K562 (cell line): ENCODE measurements around the gene LRP1B. TPM values are rescaled to one million over a fixed set of nuclear protein-coding genes. Genes with fewer than 3 reads are reported as not detected.

Experiments used
- ATAC-seq: fragments of 200-7000 bp; cut with Tn5 transposase; 3 replicates; pipeline ENCODE4 v1.9.1; 2020; ENCODE audit warnings: moderate library complexity
- BruUV-seq: library from RNA; stranded (reverse); fragments of 400-500 nt; replicated peaks from 2 replicates; lab custom pipeline; 2021; lab: Mats Ljungman, UMichigan
- CTCF ChIA-PET: fragments of 300-600 bp; formaldehyde crosslinking; extraction: SDS; loops from one replicate; lab custom pipeline; 2021; ENCODE audit warnings: low intra/inter-chr PET ratio; lab: Yijun Ruan, JAX
- POLR2A ChIA-PET: fragments of 300-600, 350-650 bp; sonication (Branson Sonifier 250); formaldehyde crosslinking; extraction: SDS; loops from one replicate; lab custom pipeline; 2021; ENCODE audit warnings: antibody characterized with exemption, inconsistent platforms; lab: Yijun Ruan, JAX
- DNase-seq, 4 experiments: peaks; one replicate each; pipeline versions ENCODE4 v3.0.0 to v3.0.0-alpha.2; 2011 to 2018; ENCODE audit warnings: low spot score in 3 of 4, mixed read lengths in 3 of 4; ENCODE audit errors: extremely low read depth in 1 of 4
- FAIRE-seq: peaks from 2 replicates; lab custom pipeline; 2011; peaks lifted over from hg19 to GRCh38; lab: Jason Lieb, UNC
- H2AFZ ChIP-seq: 2 replicates; pipeline ENCODE4 v1.6.0; 2011; ENCODE audit warnings: low read depth, low read length, control low read depth, inconsistent platforms
- H3K27ac ChIP-seq: fragments of 200-600 bp; 3 replicates; pipeline ENCODE4 v1.8.0; 2011; ENCODE audit warnings: low read depth, mild to moderate bottlenecking, control low read depth, inconsistent platforms, low read length, moderate library complexity, mixed read lengths; ENCODE audit errors: extremely low read depth
- H3K27me3 ChIP-seq, 2 experiments: fragments of 300-600 bp in 1 of 2; 2 replicates in 1 of 2; 3 replicates in 1 of 2; pipeline versions ENCODE4 v1.6.0 to v1.8.0; 2011; ENCODE audit warnings: inconsistent platforms in 2 of 2, low read length in 2 of 2, mild to moderate bottlenecking in 1 of 2, mixed read lengths in 1 of 2, moderate library complexity in 1 of 2; ENCODE audit not compliant: control insufficient read depth in 2 of 2, insufficient read depth in 2 of 2
- H3K36me3 ChIP-seq: fragments of 300-600 bp; 3 replicates; pipeline ENCODE4 v1.8.0; 2011; ENCODE audit warnings: mild to moderate bottlenecking, low read length, inconsistent platforms; ENCODE audit not compliant: control insufficient read depth, insufficient read depth
- H3K4me1 ChIP-seq, 2 experiments: fragments of 200-600 bp in 1 of 2; replicated peaks in 1 of 2; 2 replicates in 1 of 2; 3 replicates in 1 of 2; pipeline versions ENCODE4 v1.5.1 to v1.8.0; 2011; ENCODE audit warnings: inconsistent platforms in 2 of 2, low read length in 2 of 2, mild to moderate bottlenecking in 1 of 2, mixed read lengths in 1 of 2, moderate library complexity in 1 of 2; ENCODE audit not compliant: control insufficient read depth in 2 of 2, insufficient read depth in 2 of 2
- H3K4me2 ChIP-seq: 2 replicates; pipeline ENCODE4 v1.6.1; 2011; ENCODE audit warnings: low read length, control low read depth, inconsistent platforms, mixed read lengths; ENCODE audit not compliant: insufficient read depth
- H3K4me3 ChIP-seq: fragments of 200-600 bp; sonication (generic), shearing (Covaris generic); 2 replicates; pipeline ENCODE4 v1.5.1; 2016; ENCODE audit warnings: control low read depth, inconsistent platforms
- H3K79me2 ChIP-seq: fragments of 200-600 bp; 3 replicates; pipeline ENCODE4 v1.8.0; 2011; ENCODE audit warnings: low read length, inconsistent platforms; ENCODE audit not compliant: control insufficient read depth, insufficient read depth
- H3K9ac ChIP-seq, 2 experiments: 2 replicates each; pipeline versions ENCODE4 v1.6.0 to v1.6.1; 2011; ENCODE audit warnings: low read depth in 2 of 2, low read length in 2 of 2, control low read depth in 1 of 2, inconsistent platforms in 1 of 2, mild to moderate bottlenecking in 1 of 2, mixed read lengths in 1 of 2; ENCODE audit not compliant: insufficient read depth in 1 of 2
- H3K9me1 ChIP-seq: one replicate; pipeline ENCODE4 v1.6.0; 2011; ENCODE audit warnings: inconsistent platforms, mild to moderate bottlenecking, low read length, moderate library complexity; ENCODE audit not compliant: control insufficient read depth, insufficient read depth
- H3K9me3 ChIP-seq: replicated peaks from 2 replicates; pipeline ENCODE4 v1.5.1; 2011; ENCODE audit warnings: low read depth, low read length, inconsistent platforms; ENCODE audit not compliant: control insufficient read depth, insufficient read depth
- H4K20me1 ChIP-seq: replicated peaks from 2 replicates; pipeline ENCODE4 v1.6.1; 2011; ENCODE audit warnings: low read length, inconsistent platforms, mixed read lengths; ENCODE audit not compliant: control insufficient read depth, insufficient read depth
- BRCA1 ChIP-seq, 2 experiments: fragments of 450-650 bp in 1 of 2; sonication (generic) in 1 of 2; formaldehyde crosslinking in 1 of 2; IDR thresholded peaks; 2 replicates each; pipeline versions ENCODE4 v1.5.0 to v1.6.1; 2017 to 2020; ENCODE audit warnings: mild to moderate bottlenecking in 1 of 2, missing genetic modification reagents in 1 of 2
- E2F6 ChIP-seq, 2 experiments: IDR thresholded peaks; 2 replicates each; pipeline ENCODE4 v1.6.1; 2011; ENCODE audit warnings: borderline replicate concordance in 1 of 2, control low read depth in 1 of 2, low read depth in 1 of 2, low read length in 1 of 2, mild to moderate bottlenecking in 1 of 2, mixed read lengths in 1 of 2, moderate library complexity in 1 of 2; ENCODE audit not compliant: insufficient read depth in 1 of 2, insufficient read length in 1 of 2, poor library complexity in 1 of 2, severe bottlenecking in 1 of 2; ENCODE audit errors: extremely low read depth in 1 of 2
- FOXK1 ChIP-seq: sonication (generic); formaldehyde crosslinking; IDR thresholded peaks from 2 replicates; pipeline ENCODE4 v1.8.0; 2022; ENCODE audit warnings: missing genetic modification reagents, mild to moderate bottlenecking, borderline replicate concordance
- GABPB1 ChIP-seq: sonication (generic); formaldehyde crosslinking; IDR thresholded peaks from 2 replicates; pipeline ENCODE4 v1.8.0; 2022; ENCODE audit warnings: mild to moderate bottlenecking, missing genetic modification reagents
- GTF2A2 ChIP-seq: IDR thresholded peaks from 2 replicates; pipeline ENCODE4 v1.6.1; 2016; ENCODE audit warnings: mild to moderate bottlenecking, missing genetic modification characterization, missing compliant biosample characterization
- HNRNPUL1 ChIP-seq: fragments of 200-400 bp; formaldehyde crosslinking; IDR thresholded peaks from 2 replicates; pipeline ENCODE4 v1.6.1; 2017; ENCODE audit warnings: low read length
- U2AF2 ChIP-seq: fragments of 200-400 bp; formaldehyde crosslinking; optimal IDR thresholded peaks from 2 replicates; pipeline ENCODE3; 2017; ENCODE audit warnings: low read depth, mild to moderate bottlenecking, low read length
- ZBTB43 ChIP-seq: sonication (generic); formaldehyde crosslinking; IDR thresholded peaks from 2 replicates; pipeline ENCODE4 v1.8.0; 2023; ENCODE audit warnings: mild to moderate bottlenecking, missing genetic modification reagents
- ZNF121 ChIP-seq: sonication (generic); formaldehyde crosslinking; conservative IDR thresholded peaks from 2 replicates; pipeline ENCODE4 v1.8.0; 2022; ENCODE audit warnings: missing genetic modification reagents
- ZNF134 ChIP-seq: fragments of 250-450 bp; sonication (Bioruptor Pico); conservative IDR thresholded peaks from 2 replicates; pipeline ENCODE4 v1.4.0; 2020
- ZNF184 ChIP-seq: sonication (generic); formaldehyde crosslinking; IDR thresholded peaks from 2 replicates; pipeline ENCODE4 v1.5.0; 2020; ENCODE audit warnings: missing genetic modification reagents
- WGBS: fragments of 100-300 bp; shearing (Covaris generic); methylation state at CpG from one replicate; pipeline ENCODE4 v1.1.6; 2016; ENCODE audit warnings: low coverage, mixed read lengths; ENCODE audit not compliant: insufficient coverage; ENCODE audit errors: missing lambda C conversion rate; 5-methylcytosine and 5-hydroxymethylcytosine counted together
- in situ Hi-C: fragments of 300-500 bp; cut with MboI; formaldehyde crosslinking; loops from 4 replicates; pipeline ENCODE4 v1.15.0; 2018; ENCODE audit warnings: inconsistent platforms, mixed read lengths
- intact Hi-C: fragments of 100-400 bp; cut with micrococcal nuclease; formaldehyde crosslinking; loops from 2 replicates; pipeline ENCODE4 v1.14.2; 2022
- polyA plus RNA-seq, 8 experiments: library from polyadenylated mRNA; depleted of rRNA in 4 of 8; stranded (reverse) in 5 of 8; unstranded in 3 of 8; fragments of >200 nt; fragmentation: Nextera tagmentation in 2 of 8; fragmentation: Illumina TruSeq in 1 of 8; extraction: Ambion mirVana in 2 of 8; extraction: Trizol in 1 of 8; gene quantifications; 2 replicates each; pipeline versions ENCODE4 v1.2.1 to v1.2.3, GENCODE V29; 2011 to 2014; ENCODE audit warnings: inconsistent platforms in 1 of 8, missing spikeins in 1 of 8
- total RNA-seq, 7 experiments: library from RNA; depleted of rRNA in 6 of 7; stranded (reverse); fragments of >200 nt in 6 of 7; fragmentation: Illumina TruSeq in 2 of 7; extraction: Trizol in 2 of 7; gene quantifications; 2 replicates each; pipeline versions ENCODE4 v1.2.1 to v1.2.3, GENCODE V29; 2011 to 2021; ENCODE audit warnings: low replicate concordance in 1 of 7
- TF ChIP-seq, protein P1 (sequence below): fragments of 450-650 bp; IDR thresholded peaks from 2 replicates; pipeline ENCODE4 v1.6.1; 2016; ENCODE audit warnings: antibody characterized with exemption
- TF ChIP-seq, protein P2 (sequence below), 3 experiments: fragments of 200-800 bp in 1 of 3; sonication (Bioruptor generic) in 1 of 3; sonication (generic) in 1 of 3; formaldehyde crosslinking in 1 of 3; IDR thresholded peaks; 2 replicates each; pipeline versions ENCODE4 v1.6.1 to v1.8.0; 2016 to 2022; ENCODE audit warnings: mild to moderate bottlenecking in 2 of 3, missing compliant biosample characterization in 2 of 3, missing genetic modification characterization in 2 of 3, missing genetic modification reagents in 1 of 3
- TF ChIP-seq, protein P3 (sequence below): fragments of 150-350 bp; conservative IDR thresholded peaks from 2 replicates; pipeline ENCODE4 v1.6.1; 2014; ENCODE audit warnings: low read length

LRP1B gene
- total and polyA plus RNA-seq, 9 of the 15 experiments (the other 6 are each of a cell fraction or from before 2014, with no cell fraction given), result not detected

- BruUV-seq, result no TSS peak
- Histone ChIP-seq H3K4me1 (no peaks in the 10 kb centered on the region), H3K9me1 (no peaks in the 10 kb centered on the region), H3K9ac (no peak overlapping the region), H4K20me1 (no peaks in the 10 kb centered on the region), H3K9me3 (no peaks in the 10 kb centered on the region), H3K79me2 (no peaks in the 10 kb centered on the region), H3K4me2 (no peak overlapping the region), H3K4me3 (no peak overlapping the region), H3K27me3 (no peaks in the 10 kb centered on the region), H3K27ac (no peak overlapping the region), H3K36me3 (no peaks in the 10 kb centered on the region), H2AFZ (no peak overlapping the region)
- 0% methylated on average over 2 of the region's 2 CpGs for WGBS
- no peak for ATAC-seq
- no peak for DNase-seq
- FAIRE-seq, result no peak
- POLR2A ChIA-PET, result no interaction called here
- in situ Hi-C loops, result no loop called here
- CTCF ChIA-PET, result no interaction called here
- intact Hi-C loops, result no loop called here
- TF ChIP-seq, protein P1, sequence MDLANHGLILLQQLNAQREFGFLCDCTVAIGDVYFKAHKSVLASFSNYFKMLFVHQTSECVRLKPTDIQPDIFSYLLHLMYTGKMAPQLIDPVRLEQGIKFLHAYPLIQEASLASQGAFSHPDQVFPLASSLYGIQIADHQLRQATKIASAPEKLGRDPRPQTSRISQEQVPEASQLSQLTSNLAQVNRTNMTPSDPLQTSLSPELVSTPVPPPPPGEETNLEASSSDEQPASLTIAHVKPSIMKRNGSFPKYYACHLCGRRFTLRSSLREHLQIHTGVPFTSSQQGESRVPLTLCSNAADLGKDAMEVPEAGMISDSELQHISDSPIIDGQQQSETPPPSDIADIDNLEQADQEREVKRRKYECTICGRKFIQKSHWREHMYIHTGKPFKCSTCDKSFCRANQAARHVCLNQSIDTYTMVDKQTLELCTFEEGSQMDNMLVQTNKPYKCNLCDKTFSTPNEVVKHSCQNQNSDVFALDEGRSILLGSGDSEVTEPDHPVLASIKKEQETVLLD, result no peak
- TF ChIP-seq FOXK1 (CRISPR knock-in tag) (no peak), ZNF134 (CRISPR knock-in tag) (no peak), GTF2A2 (tag) (no peak), BRCA1 (IDR thresholded peaks at IDR 0.05) (no peak), BRCA1 (CRISPR knock-in tag; IDR thresholded peaks at IDR 0.05) (no peak), ZNF121 (CRISPR knock-in tag) (no peak), U2AF2 (no peak), GABPB1 (CRISPR knock-in tag) (no peak), HNRNPUL1 (no peak), E2F6 (IDR thresholded peaks at IDR 0.05; ENCODE audit: borderline replicate concordance in 1 of 2, extremely low read depth in 1 of 2, insufficient read depth in 1 of 2, insufficient read length in 1 of 2, low read depth in 1 of 2, low read length in 1 of 2, poor library complexity in 1 of 2, severe bottlenecking in 1 of 2) (no peak), ZNF184 (CRISPR knock-in tag) (no peak), ZBTB43 (CRISPR knock-in tag) (no peak)
- TF ChIP-seq, protein P2, sequence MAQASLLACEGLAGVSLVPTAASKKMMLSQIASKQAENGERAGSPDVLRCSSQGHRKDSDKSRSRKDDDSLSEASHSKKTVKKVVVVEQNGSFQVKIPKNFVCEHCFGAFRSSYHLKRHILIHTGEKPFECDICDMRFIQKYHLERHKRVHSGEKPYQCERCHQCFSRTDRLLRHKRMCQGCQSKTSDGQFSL (CRISPR knock-in tag; IDR thresholded peaks at IDR 0.05), result no peak
- TF ChIP-seq, protein P2 (tag; IDR thresholded peaks at IDR 0.05), result no peak
- TF ChIP-seq, protein P3, sequence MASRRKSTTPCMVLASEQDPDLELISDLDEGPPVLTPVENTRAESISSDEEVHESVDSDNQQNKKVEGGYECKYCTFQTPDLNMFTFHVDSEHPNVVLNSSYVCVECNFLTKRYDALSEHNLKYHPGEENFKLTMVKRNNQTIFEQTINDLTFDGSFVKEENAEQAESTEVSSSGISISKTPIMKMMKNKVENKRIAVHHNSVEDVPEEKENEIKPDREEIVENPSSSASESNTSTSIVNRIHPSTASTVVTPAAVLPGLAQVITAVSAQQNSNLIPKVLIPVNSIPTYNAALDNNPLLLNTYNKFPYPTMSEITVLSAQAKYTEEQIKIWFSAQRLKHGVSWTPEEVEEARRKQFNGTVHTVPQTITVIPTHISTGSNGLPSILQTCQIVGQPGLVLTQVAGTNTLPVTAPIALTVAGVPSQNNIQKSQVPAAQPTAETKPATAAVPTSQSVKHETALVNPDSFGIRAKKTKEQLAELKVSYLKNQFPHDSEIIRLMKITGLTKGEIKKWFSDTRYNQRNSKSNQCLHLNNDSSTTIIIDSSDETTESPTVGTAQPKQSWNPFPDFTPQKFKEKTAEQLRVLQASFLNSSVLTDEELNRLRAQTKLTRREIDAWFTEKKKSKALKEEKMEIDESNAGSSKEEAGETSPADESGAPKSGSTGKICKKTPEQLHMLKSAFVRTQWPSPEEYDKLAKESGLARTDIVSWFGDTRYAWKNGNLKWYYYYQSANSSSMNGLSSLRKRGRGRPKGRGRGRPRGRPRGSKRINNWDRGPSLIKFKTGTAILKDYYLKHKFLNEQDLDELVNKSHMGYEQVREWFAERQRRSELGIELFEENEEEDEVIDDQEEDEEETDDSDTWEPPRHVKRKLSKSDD, result no peak
These were observed 1580.0 kb downstream of the LRP1B start for GRCh38 chr2:140550821-140551220.
